IPS DF 19.7 (cell line): ENCODE data around the gene PLEK.
"Not testable (repeated sequence)": the region's sequence is repeated elsewhere in the genome, so short reads cannot be mapped to it uniquely, and the experiment has no call there.

Source experiments
- DNase-seq: peaks from one replicate; pipeline ENCODE4 v3.0.0-alpha.2; 2013; ENCODE audit warnings: low read depth, low spot score

Gene PLEK, protein sequence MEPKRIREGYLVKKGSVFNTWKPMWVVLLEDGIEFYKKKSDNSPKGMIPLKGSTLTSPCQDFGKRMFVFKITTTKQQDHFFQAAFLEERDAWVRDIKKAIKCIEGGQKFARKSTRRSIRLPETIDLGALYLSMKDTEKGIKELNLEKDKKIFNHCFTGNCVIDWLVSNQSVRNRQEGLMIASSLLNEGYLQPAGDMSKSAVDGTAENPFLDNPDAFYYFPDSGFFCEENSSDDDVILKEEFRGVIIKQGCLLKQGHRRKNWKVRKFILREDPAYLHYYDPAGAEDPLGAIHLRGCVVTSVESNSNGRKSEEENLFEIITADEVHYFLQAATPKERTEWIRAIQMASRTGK

DNA sequence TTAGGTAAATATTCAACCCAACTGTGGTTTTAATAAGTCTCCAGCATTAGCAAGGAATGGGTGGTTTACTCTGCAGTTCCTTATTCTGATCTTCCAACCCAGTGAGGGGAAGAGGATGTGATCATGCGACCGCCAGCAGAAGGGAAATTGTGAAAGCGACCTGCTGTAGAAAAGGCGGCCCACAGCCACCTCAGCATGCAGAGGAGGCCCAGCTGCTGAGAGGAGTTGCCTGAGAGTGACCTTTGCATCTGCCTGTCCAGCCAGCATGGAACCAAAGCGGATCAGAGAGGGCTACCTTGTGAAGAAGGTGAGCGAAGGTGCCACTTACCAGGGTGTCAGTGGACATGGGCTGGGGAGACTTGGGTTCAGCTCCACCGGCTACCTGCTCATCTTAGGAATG is at the start of gene PLEK:
PLEK (plus strand) TSS at position 196 of the 400 bp plus-strand sequence; CDS start at position 266, 70 bp downstream.
- DNase-seq = no peak

DNA sequence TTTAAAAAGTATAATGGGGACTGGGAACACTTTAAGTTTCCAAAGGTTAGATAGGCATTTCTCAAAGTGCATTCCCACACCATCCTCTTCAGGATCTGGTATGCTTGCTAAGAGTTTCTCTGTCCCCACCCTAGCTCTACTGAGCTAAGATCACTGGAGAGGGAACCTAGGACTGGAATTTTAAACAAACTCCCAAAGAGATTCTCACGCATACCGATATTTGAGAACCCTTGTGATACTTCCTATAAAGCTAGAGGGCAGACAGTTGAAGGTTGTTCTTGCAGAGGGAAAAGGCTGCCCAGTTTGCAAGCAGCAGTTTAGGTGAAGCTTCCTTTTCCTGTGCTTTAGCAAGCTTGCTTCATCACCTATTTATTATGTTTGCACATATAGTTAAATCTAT is 49.0 kb upstream of the PLEK start:
- no peak for DNase-seq

DNA sequence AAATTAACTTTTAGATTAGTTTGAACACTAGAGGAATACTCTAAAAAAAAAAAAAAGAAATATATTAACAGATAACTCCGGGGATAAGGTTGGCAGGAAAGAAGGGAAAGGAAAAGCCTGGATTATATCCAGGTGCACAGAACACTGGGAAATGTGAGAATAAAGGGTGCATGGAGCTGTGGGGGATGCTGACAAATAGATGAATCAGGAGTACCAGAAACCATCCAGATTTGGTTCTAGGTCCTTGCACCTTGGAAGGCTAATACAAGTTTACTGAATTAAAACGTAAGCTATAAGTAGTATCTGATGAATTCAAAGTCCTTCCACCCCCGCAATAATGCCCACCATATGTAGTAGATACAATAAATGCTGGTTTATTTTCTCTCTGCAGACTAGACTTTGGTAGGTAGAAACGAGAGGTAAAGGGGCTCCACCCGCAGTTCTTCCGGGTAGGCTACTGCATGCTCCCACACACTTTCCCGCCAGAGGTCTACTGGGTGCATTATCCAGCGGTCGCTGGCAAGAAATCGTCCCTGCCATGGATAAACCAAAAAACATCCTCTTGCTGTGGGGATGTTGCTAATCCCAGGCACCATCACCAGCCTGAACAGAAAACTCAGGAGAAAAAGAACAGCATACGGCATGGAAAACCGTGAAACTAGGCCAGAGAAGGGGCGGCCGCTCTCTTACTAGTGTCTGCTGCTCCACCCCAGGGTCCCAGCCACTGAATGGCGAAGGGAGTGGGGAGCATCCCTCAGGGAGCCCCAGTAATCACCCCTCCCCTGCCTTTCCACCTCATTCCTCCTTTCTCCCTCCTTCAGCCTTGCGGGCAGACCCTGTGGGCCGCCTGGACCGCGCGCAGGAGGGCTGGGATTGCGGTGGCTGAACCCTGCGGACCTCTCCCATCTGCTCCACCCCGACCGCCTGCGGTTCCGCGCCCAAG is 46.8 kb upstream of the PLEK start:
- DNase-seq = no peak

DNA sequence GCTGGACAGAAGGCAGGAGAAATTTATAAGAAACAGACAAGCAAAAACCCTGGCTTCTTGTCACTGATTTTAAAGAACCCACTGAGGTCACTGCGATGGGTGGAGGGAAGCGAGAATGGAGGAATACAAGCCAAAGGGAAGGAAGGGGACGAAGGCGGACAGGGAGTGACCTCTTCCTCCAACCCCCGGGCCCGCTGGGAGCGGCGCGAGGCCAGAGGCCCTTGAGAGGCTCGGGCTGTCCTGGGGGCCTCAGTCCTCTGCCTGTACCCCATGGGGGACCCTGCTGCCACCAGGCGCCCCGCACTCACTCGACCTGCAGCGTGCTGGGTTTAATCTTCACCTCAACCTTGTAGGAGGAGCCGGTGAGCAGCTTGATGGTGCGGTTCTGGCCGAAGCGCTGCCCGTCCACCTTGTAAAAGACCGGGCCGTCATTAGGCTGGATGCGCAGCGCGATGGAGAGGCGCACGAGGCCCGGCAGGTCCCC is 46.1 kb upstream of the PLEK start:
- DNase-seq = no peak

DNA sequence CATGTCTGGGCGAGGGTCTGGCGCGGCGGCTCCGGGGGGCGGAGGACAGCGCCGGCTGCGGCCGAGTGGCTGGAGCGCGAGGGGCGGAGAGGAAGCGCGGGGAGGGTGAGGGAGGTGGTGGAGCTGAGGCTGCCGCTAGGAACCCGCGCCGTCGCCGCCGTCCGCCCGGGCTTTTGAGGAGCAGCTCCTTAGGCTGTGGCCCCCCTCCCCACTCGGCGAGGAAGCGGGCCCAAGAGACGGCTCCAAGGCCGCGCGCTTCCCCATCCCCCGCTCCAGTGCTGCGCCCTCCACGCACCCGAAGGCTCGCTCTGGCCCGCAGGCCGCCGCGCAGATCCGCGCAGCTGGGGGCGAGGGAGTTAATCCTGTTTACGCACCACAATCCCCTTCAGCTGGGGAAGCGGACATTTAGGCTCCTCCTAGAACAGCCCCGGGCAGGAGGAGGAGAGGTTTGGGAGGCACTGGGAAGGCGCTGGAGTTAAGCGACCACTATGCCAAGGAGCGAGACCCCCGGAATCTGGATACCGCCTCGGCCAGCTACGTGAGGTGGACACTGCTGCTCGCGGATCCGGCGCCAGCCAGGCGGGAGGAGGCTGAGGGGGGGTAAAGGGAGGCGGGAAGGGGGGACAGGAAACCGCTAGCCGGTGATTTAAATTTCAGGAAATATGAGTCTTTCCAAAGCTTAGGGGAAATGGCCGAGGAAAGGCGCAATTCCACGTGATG is 45.5 kb upstream of the PLEK start, which contains the start of gene CNRIP1:
CNRIP1 (minus strand) TSS at position 552 of the 720 bp plus-strand sequence; CDS start at position 3, 549 bp downstream.
- no peak for DNase-seq

DNA sequence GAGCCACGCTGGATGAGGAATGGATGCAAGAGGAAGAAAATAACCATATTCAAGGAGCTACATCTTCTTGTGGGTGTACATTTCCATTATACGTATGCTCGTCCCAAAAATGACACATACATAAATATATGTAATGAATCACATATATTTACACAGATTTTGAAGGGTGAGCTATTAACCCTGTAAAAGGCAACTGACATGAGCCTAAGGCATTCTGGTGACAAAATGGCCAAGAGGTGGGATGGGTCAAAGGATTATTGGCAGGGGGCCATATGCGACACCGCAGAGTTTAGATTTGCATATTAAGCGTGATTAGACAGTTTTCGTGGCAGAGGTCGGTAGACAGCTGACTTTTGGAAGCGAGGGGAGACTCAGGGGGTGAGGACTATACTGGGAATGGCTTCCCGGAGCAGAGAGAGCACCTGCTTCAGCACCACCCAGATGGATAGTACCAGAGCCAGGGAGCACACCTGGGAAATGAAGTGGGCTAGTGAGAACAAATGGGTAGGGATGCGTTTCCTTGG is 44.9 kb upstream of the PLEK start:
- DNase-seq = peak; percentile 17

DNA sequence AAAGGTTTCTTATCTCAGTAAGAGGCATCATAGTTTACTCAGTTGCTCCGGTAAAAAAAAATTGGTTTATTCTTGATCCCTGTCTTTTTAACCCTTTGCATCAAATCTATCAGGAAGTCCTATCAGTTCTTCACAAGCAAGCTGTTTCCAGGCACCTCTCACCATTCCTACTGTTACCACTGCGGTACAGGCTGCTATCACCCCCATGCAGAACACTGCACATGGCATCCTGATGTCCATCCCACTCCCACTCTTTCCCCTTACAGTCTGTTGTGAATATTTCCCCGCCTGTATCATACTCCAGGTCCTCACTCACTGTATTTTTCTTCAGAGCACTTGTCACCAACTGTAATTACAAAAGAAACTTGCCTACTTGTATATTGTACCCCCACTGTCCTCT is 40.0 kb upstream of the PLEK start:
- no peak for DNase-seq

DNA sequence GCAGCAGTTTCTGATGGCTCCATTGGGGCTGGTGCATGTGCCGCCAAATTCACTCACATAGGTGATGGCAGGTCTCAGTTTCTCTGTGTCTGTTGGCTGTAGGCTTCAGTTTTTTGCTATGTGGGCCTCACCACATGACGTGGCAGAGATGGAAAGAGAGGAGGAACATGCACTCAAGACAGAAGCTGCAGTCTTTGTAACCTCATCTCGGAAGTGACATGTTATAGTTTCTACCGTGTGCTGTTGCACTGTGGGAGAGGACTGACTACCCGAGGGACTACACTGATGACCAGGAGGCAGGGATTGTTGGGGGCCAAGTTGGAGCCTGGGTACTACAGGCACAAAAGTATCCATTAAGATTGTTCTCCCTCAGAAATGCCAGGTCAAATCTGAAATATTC is 36.2 kb upstream of the PLEK start:
- DNase-seq = no peak

DNA sequence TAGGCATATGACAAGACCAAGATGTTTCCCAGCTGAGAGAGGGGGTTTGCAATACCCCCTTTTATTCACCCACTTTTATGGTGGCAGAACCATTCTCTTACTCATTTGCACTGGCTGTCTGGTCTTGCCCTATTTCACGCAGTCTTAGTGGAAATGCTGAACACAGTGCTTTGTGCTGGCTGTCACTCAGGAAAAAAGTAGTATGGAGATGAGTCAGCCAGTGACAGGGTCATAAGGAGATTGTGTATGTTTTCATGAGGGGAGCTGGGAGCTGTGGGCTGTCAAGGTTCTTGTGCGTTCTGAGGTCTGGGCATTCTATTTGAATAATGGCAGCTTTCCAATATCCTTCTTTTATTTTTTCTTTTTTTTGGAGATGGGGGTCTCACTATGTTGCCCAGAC is 34.4 kb upstream of the PLEK start:
- no peak for DNase-seq

DNA sequence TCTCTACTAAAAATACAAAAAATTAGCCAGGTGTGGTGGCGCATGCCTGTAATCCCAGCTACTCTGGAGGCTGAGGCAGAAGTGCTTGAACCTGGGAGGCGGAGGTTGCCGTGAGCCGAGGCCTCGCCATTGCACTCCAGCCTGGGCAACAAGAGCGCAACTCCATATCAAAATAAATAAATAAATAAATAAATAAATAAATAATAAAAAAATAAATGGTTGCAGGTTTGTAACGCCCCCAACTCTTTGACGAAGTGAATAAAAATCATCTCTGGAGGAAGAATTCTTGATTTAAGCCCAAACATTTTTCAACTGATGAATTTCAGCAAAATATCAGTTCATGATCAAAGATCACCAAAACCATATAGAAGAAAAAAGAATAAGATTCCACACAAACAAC is 32.1 kb upstream of the PLEK start:
- DNase-seq = no peak

- no peak for DNase-seq
Measured at GRCh38 chr2:68333931-68334330, 31.2 kb upstream of the PLEK start.

GRCh38 chr2:68336192-68336591 is 28.9 kb upstream of the PLEK start:
- DNase-seq = no peak

GRCh38 chr2:68340226-68341061 is 24.6 kb upstream of the PLEK start:
- no peak for DNase-seq

DNA sequence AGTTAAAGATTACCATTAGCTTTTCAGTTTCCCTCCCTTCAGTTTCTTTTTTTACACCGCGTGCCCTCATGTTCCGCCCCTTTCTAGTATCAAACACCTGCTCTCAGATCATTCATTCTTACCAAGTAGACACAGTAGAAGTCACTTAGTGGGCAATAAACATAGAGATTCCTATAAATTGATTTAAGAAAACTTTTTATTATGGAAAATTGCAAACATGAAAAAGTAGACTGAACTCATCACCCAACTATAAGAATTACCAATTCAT is 24.1 kb upstream of the PLEK start:
- no peak for DNase-seq

GRCh38 chr2:68341583-68341982 is 23.5 kb upstream of the PLEK start:
- DNase-seq = no peak

DNA sequence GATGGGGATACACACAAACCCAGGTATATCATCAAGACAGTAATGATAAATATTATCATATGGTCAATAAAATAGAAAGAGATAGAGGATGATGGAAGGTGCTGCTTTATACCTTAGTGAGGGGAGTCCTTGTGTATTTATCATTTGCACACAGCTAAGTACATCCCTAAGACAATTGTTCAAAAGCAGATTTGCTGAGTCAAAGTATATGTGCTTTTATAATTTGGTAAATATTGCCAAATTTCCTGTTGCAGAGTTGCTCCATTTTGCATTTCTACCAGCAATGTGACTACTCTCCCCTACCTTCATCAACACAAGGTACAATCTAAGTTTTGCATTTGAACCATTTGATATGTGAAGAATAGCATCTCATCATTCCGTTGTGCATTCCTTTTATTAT is 22.6 kb upstream of the PLEK start:
- DNase-seq = no peak

DNA sequence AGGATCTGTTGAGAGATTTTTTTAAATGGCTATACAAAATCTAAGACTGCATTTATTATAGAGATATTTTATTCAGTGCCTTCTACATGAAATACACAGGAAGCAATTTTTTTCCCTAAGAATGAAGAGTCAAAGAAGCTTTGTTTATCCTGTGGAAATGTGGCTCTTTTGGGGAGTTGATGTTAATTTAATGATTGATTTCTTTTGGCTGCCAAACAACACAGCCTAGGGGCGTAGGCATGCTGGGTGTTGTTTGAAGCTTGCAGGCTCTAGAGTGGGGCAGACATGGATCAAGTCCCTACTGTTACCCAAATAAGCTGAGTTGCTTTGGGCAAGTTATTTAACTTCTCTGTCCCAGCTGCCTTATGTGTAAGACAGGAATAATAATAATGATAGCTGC is 21.1 kb upstream of the PLEK start:
- DNase-seq = no peak

DNA sequence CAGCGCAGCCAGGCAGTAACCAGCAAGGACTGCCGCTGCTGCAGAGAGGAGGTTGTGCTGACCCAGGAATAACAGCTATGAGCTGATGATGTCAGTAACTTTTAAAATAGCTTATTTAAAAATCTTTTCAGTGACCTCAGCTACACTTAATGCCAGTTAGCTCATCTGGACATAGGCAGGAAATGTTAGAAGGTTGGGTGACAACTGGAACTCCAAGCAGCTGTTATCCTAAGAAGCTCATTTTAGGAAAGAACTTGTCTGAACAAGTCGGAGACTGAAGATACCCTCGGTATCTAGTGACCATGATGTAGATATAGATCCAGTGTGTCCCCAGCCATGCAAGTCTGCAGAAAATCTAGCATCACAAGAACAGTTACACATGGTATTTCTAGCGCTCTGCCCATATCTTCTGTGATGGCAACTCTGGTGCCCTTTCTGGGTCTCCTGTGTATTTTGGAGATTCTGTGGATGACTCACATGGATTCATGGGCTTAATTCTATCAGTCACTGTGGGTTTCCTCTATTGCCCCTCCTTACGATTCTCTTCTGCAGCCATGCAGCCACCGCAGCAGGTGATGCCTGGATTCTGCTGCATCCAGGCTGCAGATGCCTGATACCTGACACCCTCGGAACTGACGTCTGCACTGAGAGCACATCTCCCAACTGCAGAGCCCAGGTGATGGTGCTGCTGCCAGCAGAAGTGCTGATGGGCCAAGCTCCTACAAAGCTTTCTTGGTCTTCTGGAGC is 19.8 kb upstream of the PLEK start:
- no peak for DNase-seq

GRCh38 chr2:68349091-68349490 is 16.0 kb upstream of the PLEK start:
- not testable (repeated sequence) for DNase-seq

DNA sequence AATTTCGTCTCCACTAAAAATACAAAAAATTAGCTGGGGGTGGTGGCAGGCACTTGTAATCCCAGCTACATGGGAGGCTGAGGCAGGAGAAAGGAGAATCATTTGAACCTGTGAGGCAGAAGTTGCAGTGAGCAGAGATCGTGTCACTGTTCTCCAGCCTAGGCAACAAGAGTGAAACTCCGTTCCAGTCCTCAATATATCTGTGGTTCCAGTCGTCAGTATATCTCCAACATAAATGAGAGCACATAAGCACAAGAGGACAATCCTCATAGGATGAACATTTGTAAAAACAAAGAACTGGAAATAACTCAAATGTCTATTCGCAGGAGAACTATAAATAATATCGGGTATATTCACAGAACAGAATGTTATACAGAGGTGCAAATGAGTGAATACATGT is 13.1 kb upstream of the PLEK start:
- no peak for DNase-seq
